GM18517 (cell line): ENCODE results near the gene STRADB.
A peak's percentile ranks its signal among the peaks of the same experiment; 100 is the strongest.
"Not testable (repeated sequence)": the region's sequence is repeated elsewhere in the genome, so short reads cannot be mapped to it uniquely, and the experiment has no call there.

Experiments used
- ATAC-seq: cut with Tn5 transposase; IDR thresholded peaks from one replicate; pipeline ENCODE4 v1.9.1; 2021; ENCODE audit warnings: mild to moderate bottlenecking, moderate library complexity; ENCODE audit not compliant: unreplicated experiment

STRADB gene, protein sequence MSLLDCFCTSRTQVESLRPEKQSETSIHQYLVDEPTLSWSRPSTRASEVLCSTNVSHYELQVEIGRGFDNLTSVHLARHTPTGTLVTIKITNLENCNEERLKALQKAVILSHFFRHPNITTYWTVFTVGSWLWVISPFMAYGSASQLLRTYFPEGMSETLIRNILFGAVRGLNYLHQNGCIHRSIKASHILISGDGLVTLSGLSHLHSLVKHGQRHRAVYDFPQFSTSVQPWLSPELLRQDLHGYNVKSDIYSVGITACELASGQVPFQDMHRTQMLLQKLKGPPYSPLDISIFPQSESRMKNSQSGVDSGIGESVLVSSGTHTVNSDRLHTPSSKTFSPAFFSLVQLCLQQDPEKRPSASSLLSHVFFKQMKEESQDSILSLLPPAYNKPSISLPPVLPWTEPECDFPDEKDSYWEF

DNA sequence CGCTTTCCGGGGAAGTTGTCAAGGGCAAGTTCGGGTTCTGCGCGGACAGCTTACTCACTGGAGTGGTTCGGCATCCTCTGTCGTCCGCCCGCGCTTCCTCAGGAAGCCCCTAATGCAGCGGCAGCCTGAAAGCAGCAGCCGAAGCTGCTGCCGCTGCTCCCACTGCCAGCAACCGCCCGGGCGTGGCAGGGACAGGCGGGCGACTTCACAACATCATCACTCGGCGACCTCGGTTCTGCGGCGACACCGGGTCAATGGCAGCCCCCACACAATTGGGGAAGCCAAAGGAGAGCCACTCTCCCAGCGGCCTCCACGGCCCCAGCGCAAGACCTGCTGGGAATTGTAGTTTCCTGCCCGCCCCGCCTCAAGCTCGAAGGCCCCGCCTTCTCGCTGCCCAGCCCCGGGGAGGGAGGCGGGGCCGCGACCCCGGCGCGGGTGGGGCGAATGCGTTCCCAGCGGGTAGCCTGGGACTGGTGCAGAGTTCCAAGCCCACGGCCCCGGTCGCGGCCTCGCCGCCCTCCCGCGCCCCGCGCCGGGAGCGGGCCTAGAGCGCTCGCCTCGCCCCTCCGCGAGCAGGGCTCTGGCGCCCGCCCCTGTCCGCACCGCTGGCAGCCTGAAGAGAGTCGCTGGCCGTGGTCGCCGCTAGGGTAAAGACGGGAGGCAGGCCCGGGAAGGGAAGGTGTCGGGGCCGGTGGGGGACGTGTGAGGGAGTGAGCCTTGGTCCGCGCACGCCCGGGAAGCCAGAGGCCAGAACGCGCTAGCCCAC, at the start of gene STRADB, which contains the start of gene TRAK2:
STRADB (plus strand) TSS at position 449 of the 766 bp plus-strand sequence. CDS start 3,101 bp downstream, outside the sequence.
TRAK2 (minus strand) TSS at position 167 of the 766 bp plus-strand sequence. CDS start 30,951 bp downstream, outside the sequence.
- ATAC-seq: peak; percentile 95

DNA sequence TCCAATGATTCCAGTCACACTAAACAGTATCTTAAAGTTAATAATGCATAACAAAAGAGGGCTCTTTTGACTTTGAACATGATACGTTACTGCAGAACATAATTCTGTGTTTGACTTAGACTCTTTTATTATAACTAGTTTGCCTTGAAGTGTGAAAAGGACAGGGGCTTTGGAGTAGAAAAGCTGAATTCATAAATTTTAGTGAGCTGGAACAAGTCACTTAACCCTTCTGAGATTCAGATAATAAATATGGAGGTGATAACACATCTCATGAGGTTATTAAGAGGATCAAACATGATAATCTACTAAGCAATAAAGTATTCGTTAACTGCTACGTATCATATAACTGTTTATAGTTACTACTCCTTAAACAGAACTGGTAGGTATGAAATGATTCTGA, 49.7 kb upstream of the STRADB start:
- ATAC-seq: no peak

DNA sequence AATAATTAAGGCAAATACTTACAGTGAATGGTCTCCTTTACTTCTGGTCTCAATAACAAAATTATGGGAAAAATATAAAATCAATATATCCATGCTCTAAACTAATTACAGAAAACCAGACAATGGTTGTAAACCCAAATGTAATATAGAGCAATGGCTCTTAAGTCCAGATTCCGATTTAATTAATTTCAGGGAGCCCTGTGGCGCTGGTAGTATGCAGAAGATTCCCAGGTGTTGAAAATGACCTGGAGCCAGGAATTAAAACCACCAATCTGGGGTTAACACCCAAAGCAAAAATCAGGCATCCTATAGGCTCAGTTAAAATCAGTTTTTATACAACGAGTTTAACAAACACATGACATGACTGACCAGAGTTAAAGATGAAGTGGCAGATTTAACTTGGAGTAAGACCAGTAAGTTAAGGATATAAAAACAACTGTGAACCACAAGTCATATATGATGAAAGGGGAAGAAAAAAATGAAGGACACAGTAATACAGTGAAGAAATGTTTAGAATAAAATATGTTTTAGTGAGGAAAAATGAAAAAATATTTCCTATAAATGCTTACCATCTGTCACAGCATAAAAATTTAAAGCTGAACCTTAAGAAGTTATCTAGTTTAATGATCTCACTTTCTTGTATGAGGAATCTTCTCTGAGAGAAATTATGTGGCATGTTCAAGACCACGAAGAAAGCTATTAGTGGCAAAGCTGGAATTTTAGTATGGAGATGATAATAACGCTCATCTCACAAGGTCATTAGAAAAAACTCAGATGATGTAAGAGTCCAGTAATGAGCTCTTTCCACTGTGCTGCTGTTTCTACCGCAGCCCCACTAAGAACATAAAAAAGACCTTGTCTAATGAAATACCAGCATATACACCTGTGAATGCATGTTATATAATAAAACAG, 48.6 kb upstream of the STRADB start:
- no peak for ATAC-seq

DNA sequence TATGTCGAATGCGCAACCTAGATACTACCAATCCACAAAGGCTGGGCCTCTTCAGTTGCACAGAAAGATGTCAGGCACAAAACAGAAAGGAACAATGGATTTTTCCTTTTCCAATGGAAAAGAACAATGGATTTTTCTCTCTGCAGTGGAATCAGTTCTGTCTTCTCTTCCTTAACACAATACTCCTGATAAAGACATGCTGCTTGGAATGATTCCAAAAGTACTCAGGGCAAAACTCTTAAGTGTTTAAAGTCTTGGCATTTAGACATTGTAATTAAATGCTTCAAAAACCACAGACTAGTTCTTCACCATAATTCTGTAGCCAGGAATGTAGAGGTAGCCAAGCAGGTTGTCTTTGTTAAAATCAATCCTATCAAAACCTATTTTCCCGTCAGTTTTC, 47.7 kb upstream of the STRADB start:
- ATAC-seq: no peak

DNA sequence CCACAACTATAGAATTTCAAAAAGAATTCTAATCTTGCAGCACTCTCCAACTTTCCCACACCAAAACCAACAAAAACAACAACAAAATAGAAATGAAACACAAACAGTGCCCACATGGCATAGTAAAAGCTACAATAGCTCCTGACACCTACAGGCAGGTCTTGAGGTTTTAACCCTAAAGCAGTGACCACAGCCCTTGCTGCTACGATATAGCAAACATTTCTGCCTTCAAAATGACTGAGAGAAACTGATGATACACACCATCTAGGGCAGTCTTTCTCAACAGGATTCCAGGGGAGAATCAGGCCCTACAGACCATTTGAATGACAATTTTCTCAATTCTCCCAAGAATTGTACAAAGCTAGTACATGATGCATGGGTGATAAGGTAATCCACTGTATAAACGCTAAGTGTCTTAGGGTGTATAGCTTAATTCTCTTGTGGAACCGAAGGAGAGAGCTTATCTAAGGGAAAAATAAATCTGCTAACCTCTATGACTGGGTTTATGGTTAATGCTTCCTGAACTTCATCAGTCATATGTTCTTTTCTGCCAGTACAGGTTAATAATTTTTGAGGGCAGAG, 46.8 kb upstream of the STRADB start:
- ATAC-seq: no peak

DNA sequence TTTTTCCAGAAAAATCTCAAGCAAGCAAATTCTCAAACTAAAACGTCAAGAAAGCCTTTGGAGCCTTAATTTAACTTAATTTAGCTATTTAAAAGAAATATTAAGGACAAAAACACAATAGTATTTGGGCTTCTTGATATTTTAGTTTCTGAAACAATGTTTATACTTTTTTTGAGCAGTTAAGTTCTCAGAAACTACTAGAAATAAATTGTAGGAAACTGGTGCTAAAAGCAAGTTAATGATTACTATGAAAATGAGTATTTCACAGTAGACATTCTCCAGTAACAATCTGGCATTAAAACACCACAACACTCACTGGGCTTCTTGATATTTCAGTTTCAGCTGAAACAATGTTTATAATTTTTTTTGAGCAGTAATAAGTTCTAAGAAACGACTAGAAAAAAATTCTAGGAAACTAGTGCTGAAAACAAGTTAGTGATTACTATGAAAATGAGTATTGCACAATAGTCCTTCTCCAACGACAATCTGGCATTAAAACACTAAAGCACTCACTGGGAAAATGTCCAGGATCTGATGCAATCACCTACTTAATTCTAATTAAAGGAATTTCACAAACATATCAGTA, 45.4 kb upstream of the STRADB start:
- ATAC-seq: no peak

DNA sequence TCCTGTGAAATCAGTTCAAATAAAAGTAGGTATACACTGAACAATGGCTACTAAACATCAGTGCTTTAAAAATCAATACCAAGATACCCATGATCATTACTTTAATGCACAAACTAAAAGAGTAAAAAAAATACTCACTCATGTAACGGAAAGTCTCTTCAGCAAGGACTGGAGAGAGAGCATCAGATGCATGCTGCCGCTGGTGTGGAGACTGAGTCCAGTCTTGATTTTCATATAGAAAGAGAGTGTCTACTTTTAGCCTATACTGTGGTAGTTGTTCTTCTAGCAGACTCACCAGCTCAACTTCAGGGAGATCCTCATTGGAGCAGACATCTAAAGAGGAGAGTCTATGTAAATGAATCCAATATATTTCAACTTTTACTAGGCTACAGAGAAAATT, 44.3 kb upstream of the STRADB start:
- ATAC-seq: no peak

DNA sequence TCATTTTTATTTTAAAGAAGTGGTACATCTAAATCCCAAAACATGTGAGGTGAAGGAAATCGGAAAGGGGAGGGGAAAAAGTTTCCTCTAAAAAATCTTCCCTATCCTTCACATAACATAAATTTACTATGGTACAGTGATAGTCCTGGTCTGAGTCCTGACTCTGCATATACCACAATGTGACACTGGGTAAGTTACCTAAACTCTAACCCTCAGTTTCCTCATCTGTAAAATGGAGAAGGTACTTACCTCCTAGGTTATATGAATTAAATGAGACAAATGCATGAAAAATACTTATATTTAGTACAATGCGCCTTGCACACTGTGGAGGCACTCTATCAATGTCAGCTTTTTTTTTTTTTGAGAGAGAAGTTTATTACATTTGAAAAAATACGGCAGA, 42.6 kb upstream of the STRADB start:
- no peak for ATAC-seq

DNA sequence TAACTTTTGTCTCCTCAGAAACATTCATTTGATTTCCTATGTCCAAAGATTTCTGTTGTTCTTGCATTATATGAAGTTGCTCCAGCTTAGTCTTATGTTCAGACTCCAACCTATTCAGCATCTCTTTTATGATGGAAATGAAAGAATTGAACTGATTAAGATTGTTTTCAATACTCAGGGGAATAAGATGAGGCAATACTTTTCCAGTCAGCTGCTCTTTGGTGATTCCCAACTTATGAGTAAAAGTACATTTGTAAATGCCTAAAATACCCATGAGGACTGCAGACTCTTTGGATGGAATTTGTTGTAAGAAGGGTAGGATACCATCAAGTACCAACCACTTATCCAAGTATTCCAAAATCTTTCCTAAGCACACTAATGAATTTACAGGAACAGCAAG, 40.1 kb upstream of the STRADB start:
- no peak for ATAC-seq

DNA sequence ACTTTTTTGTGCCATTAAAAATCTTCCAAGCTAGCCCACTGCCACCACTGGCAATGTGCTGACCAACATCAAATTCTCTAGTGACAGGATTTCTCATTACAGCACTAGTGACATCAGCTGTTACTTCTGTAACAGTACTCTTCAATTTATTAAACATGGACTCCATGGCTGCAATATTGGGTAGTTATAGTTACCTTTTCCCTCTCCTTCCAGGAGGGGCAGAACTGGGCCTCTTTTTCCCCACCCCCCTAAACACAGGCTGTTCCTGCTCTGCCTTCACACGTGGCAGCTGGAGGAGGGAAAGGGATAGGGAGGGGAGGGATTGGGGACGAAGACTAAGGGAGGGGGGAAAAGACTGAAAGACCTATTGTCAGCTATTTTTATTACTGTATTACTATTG, 38.4 kb upstream of the STRADB start:
- no peak for ATAC-seq

DNA sequence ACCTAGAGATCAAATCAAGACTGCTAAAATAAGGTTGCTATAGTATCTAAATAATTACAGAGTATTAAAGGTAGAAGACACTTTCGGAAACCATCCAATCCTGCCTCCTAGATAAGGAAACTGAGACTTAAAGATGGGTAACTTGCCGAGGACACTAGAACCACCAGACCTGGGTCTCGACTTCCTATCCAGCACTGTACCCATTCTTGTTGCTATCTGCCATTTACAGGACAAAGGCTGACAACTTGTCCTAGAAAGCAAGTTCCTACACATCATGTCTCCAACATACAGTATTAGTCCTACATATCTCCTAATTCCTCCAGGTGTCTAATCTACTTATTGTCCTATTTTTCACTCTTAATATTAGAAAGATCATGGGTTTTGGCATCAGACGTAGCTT, 38.0 kb upstream of the STRADB start:
- ATAC-seq: no peak

DNA sequence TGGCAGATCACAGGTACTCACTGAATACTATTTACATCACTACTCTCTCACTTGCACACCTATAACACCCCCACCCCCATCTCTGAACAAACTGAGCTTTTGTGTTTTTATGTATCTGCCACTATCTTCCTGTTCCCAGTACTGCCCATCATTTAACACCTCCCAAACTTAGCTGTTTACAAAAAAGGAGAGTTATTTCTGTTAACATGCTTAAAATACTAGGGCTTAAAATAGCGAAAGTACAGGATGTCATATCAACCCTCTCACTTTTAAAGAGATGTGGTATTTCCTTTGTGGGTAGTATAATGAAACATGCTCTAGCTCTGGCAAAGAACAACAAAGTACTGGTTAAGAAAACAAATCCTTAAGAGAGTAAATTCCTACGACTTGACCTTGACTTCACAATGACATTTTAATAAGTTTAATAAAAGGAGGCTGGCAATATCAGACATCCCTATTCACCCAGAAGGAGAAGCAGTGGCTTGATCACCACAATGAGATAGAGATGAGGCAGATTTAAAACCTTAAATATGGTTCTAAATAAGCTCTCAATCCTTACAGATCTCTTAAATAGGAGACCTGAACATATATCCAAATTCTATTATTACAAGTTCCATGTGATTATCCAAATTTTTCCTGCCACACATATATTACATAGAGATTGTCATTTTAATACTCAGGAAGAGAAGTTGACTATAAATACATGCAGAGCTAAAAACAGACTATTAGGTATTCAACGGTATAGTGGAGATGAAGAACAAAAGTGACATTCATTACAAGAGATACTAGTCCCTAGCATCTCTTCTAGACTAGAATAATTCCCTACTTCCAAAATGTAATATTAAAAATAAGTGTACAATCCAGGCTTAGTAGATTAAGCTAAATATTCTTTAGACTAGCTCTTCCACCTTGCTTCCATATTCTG, 37.2 kb upstream of the STRADB start:
- ATAC-seq: peak; percentile 77

DNA sequence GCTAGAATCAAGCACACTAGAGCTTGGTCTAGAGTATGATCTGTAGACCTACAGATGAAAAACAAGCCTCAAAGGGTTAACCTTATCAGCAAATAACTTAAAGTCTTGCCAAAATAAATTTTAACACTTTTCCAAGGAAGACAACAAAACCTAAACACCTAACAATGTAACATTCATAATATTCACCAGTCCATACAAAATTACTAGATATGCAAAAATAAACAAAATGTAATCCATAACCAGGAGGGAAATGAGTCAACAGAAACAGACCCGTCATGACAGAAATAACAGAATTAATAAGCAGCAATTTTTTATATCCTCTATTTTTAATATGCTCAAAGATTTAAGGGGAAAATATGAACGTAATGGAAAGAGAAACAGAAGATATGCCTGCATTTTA, 36.4 kb upstream of the STRADB start:
- no peak for ATAC-seq

DNA sequence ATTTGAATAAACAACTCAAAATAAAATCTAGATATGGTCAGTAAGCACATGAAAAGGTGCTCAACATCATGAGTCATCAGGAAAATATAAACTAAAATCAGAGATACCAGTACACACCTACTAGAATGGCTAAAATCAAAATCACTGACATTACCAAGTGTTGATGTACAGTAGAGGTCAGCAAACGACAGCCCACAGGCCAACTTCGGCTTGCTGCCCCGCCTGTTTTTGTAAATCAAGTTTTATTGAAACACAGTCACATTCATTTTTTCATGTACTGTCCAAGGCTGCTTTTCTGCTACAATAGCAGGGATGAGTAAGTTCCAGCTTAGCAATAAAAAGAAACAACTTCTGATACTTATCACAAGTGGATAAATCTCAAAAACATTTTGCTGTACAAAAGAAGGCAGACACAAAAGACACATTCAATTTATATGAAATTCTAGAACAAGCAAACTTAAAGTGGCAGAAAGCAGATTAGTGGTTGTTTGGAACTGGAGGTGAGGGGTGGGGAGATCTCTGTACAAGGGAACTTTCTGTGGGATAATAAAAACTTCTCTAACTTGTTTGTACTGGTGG, 32.4 kb upstream of the STRADB start:
- ATAC-seq: no peak

DNA sequence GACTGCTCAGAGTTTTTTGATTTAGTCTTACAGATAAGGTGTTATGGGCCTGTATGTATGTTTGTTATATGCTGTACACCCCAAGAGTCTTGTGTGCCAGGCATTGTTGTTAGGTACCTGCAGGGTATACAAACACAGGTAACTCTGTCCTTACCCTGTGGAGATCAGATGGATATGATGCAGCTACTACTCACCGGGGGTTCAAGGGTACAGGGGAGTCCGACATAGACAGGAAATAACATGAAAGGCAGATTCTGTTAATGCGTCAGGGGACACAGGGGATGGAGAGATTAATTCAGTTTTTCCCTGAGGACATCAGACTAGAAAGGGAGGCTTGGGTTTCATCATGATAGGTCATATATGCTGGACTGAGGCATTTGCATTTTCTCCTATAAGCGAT, 31.6 kb upstream of the STRADB start:
- no peak for ATAC-seq

DNA sequence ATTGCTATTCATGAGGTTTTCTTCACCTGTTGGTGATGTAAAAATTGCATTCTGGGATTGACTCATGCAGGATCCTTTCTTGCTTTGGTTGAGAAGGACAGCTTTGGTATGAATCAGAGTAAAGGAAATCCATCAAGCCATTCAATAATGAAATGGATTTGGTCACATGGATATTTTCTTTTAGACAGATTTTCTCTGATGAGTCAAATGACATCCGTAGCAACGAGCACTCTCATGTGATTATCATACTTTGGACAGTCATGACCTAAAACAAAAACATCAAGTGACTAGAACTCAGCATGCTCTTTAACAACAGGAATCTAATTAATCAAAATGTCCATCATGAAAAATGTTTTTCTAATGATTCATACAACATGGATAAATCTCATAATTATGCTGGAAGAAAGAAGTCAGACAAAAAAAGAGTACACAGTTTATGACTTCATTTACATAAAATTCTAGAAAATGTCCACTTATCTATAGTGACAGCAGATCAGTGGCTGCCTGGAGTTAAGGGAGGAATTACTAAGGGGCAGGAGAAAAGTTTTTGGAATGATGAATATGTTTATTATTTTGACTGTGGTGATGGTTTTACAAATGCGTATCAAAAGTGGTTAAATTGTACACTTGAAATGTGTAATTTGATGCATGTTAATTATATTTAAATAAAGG, 31.0 kb upstream of the STRADB start:
- ATAC-seq: no peak

DNA sequence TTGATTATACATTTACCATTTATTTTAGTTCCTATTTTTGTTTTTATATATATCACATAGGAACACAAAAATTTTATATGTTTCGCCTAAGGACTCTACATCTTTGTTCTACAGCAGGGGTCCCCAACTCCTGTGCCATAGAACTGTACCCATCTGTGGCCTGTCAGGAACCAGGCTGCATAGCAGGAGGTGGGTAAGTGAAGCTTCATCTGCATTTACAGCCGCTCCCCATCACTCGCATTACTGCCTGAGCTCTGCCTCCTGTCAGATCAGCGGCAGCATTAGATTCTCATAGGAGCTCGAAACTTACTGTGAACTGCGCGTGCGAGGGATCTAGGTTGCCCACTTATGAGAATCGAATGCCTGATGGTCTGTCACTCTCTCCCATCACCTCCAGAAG, 25.6 kb upstream of the STRADB start:
- no peak for ATAC-seq

DNA sequence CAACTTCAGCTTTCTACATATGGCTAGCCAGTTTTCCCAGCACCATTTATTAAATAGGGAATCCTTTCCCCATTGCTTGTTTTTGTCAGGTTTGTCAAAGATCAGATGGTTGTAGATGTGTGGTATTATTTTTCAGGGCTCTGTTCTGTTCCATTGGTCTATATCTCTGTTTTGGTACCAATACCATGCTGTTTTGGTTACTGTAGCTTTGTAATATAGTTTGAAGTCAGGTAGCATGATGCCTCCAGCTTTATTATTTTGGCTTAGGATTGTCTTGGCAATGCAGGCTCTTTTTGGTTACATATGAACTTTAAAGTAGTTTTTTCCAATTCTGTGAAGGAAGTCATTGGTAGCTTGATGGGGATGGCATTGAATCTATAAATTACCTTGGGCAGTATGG, 23.2 kb upstream of the STRADB start:
- ATAC-seq: not testable (repeated sequence)
